Stimulated activated CD8-positive, alpha-beta memory T cell treated with anti-CD3 and anti-CD28 coated beads, Interleukin-7, amount 100 ng/mL, for 24 hours (primary cell): Measurements from ENCODE around the gene ADAM30.

Source experiments
- DNase-seq: peaks from one replicate; pipeline ENCODE4 v3.0.0-alpha.2; 2020; ENCODE audit warnings: low read depth

ADAM30 gene

DNA sequence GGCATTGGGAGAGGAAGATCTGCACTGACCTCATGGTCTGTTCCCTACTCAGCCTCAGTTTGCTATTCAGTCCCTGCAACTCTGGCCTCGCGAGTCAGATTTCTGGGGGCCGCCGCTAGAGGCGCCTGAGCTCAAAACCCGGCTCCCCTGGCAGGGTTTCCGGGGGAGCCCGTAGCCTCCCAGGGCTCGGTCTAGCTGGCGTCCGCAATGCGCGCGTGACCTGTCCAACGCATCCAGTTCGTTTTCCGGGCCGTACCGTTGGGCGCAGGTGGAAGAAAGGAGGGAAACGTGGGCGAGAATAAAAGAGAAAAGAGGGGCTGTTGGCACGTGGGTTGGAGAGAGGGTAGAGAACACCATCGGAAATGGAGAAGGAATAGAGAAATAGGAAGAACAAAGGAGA, at the start of gene ADAM30:
ADAM30 (minus strand) TSS at position 213 of the 400 bp plus-strand sequence; CDS start at position 34, 179 bp downstream.
- no peak for DNase-seq

DNA sequence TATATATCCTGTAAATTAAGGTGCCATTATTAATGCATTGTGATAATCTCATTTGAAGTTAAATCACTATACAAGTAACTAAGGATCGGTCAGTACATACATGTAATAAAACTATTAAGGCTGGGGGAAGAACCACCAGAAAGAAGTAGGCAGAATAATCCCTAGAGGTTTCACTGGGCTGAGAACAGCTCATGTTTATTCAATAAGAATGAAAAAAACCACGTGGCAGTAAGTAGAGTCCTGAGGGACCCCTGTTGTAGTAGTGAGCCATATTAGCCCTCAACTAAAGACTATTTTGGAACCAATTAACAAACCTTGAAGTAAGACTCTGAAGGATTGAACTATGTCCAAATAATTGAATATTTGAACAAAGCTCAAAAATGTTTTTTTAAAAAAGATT, 46.9 kb upstream of the ADAM30 start:
- DNase-seq = no peak

DNA sequence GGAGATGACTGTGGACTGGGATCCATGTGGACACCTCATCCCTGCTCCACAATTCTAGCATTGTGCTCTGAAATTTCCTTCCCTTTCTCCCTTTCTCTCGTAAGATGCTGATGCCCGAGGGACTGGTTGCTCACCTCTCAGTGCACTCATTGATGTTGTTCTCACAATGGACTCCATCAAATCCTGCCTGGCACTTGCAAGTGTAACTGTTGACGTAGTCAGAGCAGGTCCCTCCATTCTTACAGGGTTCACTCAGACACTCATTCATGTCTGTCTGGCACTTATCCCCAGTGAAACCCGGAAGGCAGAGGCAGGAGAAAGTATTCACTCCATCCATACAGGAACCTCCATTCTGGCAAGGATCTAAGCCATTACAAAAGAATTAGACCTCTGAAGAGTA, 45.1 kb upstream of the ADAM30 start:
- DNase-seq = no peak

DNA sequence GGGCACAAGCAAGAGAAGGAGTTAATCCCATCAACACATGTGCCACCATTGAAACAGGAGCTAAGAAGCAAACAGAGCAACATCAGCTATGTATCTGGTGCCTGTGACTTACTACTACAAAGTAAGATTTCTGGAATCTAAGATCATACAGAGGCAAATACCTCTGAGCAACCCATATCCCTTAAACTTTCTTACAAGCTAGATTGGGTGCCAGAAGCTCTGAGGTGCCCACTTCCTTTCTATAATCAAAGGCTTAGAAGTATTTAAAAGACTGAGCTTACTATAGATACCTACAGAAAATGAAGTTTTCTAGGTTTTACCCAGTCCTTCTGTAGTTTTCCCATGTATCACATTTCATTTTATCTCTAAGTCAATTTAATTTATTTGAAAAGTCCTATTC, 44.4 kb upstream of the ADAM30 start:
- no peak for DNase-seq

DNA sequence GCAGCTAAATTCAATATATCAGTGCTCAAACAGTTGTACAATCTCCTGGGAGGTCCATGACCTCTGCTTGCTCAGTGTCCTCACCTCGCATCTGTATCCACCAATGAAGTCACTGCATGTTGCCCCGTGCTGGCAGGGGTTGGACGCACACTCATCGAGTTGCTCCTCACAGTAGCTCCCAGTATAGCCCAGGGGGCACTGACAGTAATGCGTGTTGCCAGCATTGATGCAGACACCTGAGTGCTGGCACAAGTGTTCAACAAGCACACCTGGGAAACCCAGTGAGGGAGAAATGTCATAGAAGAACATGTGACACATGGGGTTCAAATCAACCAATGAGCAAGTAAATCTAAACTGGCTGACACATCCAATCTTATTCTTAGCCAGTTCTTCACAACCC, 40.9 kb upstream of the ADAM30 start:
- no peak for DNase-seq

DNA sequence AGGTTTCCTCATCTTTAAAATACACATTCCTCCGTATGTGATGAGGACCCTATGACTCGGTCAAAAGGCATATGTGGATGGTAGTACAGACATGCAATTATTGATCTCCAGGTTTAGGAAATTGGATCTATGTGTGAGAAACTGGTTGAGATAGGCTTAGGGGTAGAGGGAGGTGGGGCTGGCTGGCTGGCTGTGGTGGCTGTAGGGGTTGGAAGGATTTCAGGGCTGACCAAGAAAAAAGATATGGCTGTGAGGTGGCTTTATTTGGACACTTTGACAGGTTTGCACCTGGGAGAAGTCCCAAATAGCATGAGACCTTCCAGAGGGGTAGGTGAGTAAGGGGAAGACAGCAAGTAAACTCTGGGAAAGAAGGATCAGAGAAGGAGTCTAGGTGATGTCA, 39.6 kb upstream of the ADAM30 start:
- DNase-seq = no peak

DNA sequence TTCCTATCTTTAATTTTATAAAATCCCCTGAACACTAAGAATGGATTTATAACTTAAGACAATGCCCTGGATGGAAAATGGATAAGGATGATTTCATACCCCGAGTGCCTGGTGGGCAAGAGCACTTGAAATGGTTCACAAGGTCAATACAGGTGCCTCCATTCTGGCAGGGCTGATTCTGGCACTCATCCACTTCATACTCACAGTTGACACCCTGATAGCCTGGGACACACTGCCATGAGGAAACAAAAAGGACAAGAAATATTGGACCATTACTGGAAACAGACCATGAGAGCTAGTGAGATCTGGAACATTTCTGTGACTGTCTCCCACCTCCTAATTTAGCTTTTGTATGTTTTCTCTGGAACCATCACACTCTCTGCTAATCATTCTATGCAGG, 39.1 kb upstream of the ADAM30 start:
- no peak for DNase-seq

DNA sequence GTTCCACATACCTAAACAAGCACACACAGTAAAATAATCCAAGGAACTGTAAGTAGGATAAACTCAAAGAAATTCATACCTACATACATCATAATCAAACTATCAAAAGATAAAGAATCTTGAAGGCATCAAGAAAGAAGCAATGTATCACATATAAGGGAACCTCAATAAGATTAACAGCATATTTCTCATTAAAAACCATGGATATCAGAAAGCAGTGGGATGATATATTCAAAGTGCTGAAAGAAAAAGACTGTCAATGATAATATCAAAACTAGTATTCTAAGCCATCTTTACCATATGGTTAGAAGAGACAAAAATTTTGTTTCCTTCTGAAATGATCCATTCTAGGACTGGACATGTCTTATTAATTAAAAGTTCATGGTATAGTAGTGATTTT, 37.1 kb upstream of the ADAM30 start:
- DNase-seq = no peak

DNA sequence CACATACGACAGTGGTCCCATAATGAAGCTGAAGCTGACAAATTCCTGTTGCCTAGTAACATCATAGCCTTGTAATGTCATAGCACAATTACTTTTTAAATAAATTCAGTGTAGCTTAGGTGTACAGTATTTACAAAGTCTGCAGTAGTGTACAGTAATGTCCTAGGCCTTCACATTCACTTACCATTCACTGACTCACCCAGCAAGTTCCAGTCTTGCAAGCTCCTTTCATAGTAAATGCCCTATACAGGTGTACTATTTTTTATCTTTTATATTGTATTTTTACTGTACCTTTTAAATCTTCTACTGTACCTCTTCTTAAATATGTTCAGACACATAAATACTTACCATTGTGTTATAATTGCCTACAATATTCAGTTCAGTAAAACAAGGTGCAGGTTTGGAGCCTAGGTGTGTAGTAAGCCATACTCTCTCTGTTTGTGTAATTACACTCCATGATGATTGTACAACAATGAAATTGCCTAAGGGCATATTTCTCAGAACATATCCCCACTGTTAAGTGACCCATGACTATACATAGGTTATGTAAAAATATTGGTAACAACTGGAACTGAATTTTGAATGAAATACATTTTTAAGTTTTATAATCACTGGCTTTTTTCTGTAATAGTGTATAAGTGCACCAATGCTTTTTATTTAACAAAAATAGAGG, 33.5 kb upstream of the ADAM30 start:
- no peak for DNase-seq

DNA sequence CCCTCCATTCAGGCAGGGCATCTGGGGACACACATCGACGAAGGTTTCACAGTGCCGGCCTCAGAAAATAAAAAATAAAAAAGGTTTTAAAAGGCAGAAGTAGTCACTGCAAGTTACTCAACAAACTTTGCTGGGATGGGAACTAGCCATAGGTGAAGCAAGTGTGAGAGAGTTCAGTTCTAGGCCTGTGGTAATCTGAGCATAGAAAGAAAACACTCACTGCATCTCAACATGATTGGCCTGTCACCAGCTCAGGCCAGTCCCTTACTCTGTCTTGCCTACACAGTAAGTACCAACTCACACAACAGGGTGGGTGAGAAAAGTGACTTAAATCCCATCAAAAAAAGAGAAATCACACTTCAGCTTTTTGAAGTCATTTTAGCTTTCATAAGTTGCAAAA, 30.2 kb upstream of the ADAM30 start:
- no peak for DNase-seq

DNA sequence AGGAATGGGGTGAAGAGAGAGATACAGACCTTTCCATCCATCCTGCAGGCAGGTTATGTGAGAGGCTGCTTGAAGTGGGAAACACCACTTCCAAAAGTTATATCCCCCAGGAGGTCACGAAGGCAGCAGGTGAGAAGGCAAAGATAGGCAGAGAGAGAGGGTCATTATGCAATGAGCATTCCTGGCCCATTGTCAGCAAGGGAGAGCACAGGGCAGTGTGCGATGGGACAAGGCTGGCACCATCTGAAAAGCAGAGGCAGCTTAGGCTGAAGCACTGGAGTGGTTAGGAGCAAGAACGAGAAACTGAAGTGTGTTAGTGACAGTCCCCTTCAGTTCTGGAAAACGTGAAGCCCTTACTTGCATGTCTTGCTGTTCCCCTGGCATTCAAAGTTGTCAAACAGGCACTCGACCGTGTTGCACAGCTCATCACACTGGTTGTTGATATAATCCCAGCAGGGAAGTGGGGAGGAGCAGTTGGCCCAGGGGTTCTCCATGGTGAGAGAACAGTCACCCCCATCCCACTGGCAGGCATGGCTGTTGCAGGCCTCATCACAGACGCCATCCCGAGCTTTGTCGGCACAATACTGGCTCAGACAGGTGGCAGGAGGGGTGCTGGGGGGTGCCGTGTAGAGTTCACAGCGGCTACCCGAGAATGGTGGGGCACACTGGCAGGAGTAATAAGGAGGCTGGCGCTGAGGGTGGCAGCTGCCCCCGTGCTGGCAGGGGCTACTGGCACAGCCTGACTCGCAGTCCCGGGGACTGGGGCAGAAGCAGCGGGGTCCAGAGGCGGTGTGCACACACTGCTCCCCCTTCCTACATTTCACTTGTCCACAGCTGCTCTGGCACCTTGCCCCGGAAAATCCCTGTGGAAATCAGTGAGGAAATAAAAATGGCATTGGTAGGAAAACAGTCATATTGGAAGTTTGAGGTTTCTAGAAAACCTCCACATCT, 28.9 kb upstream of the ADAM30 start:
- no peak for DNase-seq

DNA sequence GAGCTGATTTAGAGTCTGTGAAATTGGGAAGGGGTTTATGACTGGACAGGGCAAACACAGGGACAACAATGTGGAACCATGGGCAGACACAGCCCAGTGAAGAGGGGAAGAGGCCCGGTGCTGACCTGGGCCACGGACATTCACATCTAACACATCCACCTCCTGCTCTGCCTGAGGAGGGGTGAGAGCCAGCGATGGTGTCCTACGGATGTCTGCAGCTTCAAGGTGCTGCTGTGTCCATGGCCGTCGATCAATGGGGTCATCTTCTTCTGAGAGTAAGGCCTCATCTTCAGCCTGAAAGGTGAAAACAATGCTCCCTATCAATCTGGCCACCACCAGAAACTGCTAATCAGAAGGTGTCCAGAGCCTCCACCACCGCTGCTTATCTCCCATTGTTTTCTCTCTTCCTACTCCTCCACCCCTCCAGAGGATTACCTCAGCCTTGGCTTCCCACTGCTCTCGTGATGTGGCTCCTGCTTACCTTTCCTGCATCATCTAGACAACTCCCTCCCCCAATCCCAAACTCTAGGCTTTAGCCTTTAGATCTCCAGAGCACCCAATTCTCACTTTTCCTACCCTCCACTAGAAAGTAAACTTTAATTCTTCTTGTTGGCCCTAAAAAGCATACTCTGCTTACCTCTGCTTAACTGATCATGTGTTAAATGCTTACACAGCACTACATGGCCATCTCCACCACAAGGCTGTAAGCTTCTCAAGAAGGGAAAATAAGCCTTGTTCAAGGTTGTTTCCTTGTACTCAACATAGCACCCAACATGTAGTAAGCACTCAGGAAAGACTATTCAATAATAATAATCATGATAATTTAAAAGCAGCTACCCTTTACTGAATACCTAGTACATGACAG, 24.0 kb upstream of the ADAM30 start:
- DNase-seq = no peak

DNA sequence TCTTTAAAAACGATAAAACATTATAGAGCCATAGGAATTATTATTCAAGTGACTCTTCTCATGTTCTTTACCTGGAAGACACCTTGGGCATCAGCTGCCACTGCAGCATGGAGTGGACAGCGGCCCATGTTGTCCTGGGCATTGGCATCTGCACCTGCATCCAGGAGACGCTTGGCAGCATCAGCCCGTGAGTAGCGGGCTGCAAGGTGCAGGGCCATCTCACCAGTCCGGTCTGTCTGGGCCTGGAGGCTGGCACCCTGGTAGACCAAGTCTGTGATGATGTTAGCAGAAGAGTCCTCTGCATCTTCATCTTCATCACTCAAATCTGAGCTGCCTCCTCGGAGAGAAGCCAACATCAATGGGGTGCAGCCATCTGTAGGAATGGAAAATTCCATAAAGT, 22.9 kb upstream of the ADAM30 start:
- DNase-seq = no peak

DNA sequence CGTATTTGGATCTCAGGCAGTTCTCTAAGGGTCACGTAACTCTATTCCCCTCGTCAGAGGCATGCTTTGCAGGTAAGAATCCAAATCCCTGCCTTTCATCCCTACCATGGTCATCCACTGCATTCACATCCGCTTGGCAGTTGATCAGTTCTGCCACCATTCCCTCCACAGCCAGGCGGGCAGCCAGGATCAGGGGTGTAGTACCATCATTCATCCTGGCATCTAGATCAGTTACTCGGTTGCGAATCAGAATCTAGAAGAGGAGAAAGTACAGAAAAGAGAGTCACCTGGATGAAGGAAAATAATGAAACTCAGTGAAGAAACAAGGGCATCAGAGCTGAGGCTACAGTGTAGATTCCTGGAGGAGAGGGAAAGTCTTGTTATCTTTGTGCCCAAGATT, 22.0 kb upstream of the ADAM30 start:
- no peak for DNase-seq

DNA sequence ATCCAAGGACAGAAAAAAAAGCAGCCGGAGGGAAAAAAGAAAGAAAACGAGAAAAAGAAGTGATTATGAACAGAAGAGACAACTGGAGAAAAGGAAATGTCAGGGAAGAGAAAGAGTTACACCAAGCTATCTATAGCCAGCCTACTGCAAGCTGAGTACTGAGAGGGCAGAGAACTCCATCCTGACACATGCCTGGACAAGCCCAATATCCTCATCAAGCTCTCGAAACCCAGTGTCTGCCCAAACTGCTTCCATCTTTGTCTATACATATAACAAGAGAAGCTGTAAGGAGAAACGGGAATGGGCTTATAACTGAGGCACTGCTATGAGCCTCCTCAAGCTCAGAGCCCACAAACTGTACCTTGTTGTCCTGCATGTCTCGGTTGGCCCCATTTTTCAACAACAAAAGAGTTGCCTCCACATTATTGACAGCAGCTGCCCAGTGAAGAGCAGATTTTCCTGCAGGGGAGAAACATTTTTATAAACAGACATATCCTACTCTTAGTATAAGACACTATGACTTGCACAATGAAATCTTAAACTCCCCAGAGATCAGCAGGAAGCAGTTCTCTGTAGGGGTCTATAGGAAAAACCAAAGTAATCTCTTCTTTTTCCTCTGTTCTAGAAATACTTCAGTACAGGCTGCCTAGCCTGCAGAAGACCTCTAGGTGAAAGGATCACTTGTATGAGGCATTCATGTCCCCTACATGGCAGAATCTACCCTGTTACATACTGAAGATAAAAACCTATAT, 21.2 kb upstream of the ADAM30 start:
- DNase-seq = no peak

DNA sequence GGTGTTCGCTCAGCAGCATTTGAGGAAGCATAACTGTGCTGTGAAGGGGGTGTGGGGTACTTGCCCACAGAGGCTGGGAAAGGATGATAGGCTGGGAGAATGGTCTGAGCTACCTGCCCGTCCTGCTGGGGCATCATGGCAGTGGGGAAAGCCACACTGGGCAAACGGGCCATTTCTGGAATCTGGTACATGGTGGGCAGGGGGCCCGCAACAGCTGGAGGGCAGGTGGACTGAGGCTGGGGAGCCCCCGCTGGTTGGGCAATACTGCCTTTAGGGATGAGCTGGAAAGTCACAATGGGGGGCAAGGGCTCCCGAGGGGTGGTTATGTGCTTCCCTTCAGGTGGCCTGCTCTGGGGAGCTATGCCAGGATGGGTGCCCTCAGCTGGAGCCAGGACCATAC, 19.2 kb upstream of the ADAM30 start:
- no peak for DNase-seq

DNA sequence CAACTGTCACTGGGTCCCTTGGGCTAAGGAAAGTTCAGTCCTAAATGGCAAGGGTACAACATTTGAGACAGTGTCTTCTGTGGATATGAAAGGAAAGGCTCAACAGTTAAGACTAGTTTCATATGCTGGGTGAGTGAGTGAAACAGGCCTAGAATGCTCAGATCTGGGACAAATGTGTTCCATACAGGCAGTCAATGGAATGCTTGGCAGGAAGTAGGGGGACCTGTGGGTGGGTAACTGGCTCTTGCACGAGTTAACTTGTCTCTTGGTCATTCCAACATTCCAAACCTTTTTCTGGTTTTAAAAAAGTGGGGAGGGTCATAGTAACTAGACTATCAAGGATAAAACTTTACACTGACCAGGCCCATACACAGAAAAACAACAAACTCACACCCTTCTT, 17.8 kb upstream of the ADAM30 start:
- DNase-seq = no peak

DNA sequence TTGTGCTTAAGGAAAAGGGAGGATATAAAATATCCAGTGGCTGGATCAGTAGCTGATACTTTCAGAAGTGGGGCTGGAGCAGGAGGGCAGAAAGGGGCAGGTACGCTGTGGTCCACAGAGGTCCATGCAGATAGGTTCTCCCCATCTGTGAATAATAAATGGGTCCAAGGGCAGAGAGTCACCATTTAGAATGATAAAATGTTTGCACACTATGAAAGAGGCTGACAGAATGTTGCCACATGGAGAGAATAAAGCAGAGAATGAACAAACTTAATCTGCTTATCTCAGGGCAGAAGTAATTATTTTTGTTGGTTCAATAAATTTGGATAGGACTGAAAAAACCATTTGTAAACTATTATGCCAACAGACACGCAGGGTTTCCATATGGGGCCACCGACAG, 16.6 kb upstream of the ADAM30 start:
- no peak for DNase-seq

DNA sequence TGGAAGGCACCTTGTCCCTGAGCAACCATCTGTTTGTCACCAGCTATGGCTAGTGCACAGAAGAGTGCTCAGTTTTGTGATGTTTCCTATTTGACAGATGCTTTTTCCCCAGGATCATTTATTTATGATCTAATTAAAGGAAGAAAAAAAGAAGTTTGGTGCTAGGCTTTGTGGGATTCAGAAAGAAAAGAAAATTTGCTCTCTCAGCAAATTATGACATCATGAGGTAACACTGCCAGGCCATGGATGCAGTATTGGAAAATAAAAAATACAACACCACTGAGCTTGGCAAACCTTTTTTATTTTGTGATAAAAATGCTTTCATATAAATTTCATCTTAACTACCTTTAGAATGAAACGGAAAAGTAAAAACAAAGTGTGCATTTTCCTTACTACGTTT, 15.5 kb upstream of the ADAM30 start:
- DNase-seq = no peak

DNA sequence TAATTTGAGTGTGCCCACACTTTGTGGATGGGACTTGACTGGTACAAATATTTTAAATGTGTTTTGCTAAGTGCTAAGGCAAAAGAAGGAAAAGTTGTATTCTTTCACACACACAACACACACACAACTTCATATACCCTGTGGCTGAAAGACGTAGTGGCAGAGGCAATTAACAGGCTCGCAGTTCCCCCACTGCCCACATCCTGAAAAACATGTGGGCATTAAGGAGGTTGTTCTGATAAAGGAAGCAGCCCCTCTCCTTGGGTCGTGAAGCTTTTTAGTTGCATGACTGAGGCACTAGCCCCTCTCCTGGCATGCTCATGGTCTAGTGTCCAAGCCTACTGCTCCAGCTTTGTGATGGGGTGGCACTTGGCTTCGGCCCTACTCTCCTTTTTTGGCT, 14.3 kb upstream of the ADAM30 start:
- DNase-seq = no peak

DNA sequence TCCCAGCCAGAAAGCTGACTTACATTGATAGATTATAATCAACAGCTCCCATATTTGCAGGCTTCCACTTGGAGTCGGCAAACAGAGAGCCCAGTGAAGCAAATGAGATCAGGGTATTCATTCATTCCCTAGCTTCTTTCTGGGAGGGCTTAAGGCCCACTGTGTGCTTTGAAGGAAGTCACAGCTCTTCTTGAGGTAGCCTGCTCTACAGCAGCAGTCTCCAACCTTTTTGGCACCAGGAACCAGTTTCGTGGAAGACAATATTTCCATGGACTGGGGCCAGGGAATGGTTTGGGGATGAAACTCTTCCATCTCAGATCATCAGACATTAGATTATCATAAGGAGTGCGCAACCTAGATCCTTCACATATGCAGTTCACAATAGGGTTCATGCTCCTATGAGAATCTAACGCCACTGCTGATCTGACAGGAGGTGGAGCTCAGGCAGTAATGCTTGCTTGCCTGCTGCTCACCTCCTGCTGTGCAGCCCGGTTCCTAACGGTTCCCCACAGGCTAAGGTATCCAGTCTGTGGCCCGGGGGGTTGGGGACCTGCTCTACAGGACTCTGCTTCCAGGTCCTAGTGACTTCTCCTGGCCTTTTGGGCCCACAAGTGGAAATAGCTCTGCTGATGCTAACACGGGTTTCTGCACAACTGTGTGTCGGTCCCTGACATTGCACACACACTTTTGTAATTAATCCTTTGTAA, 13.7 kb upstream of the ADAM30 start:
- DNase-seq = no peak
